NT2/D1 (cell line): ENCODE data around the gene BAZ2B.

ENCODE experiments used
- DNase-seq: peaks from one replicate; pipeline ENCODE4 v3.0.0-alpha.2; 2011; ENCODE audit warnings: low read depth, low spot score
- H3K27me3 ChIP-seq: 2 replicates; pipeline ENCODE4 v1.6.0; 2011; ENCODE audit warnings: mild to moderate bottlenecking; ENCODE audit not compliant: insufficient read length, insufficient read depth
- H3K36me3 ChIP-seq: 2 replicates; pipeline ENCODE4 v1.6.1; 2011; ENCODE audit warnings: mild to moderate bottlenecking, low read length, mixed read lengths; ENCODE audit not compliant: insufficient read depth, insufficient read length
- H3K4me1 ChIP-seq: 2 replicates; pipeline ENCODE4 v1.5.1; 2011; ENCODE audit not compliant: insufficient read depth, insufficient read length
- H3K4me3 ChIP-seq: 2 replicates; pipeline ENCODE4 v1.5.1; 2011; ENCODE audit warnings: low read depth; ENCODE audit not compliant: insufficient read length
- H3K9ac ChIP-seq: 2 replicates; pipeline ENCODE4 v1.6.0; 2011; ENCODE audit warnings: low read depth; ENCODE audit not compliant: insufficient read length
- H3K9me3 ChIP-seq: 2 replicates; pipeline ENCODE4 v1.5.1; 2011; ENCODE audit warnings: mild to moderate bottlenecking, low read length; ENCODE audit not compliant: insufficient read depth
- SUZ12 ChIP-seq: IDR thresholded peaks from 2 replicates; pipeline ENCODE4 v1.6.1; 2011; ENCODE audit not compliant: insufficient read length, insufficient read depth; ENCODE audit errors: extremely low read depth
- YY1 ChIP-seq: IDR thresholded peaks from 2 replicates; pipeline ENCODE4 v1.6.1; 2011; ENCODE audit not compliant: insufficient read length, insufficient read depth
- ZNF274 ChIP-seq: IDR thresholded peaks from 2 replicates; pipeline ENCODE4 v1.6.1; 2011; ENCODE audit warnings: mild to moderate bottlenecking, low read depth, low read length

Gene BAZ2B

DNA sequence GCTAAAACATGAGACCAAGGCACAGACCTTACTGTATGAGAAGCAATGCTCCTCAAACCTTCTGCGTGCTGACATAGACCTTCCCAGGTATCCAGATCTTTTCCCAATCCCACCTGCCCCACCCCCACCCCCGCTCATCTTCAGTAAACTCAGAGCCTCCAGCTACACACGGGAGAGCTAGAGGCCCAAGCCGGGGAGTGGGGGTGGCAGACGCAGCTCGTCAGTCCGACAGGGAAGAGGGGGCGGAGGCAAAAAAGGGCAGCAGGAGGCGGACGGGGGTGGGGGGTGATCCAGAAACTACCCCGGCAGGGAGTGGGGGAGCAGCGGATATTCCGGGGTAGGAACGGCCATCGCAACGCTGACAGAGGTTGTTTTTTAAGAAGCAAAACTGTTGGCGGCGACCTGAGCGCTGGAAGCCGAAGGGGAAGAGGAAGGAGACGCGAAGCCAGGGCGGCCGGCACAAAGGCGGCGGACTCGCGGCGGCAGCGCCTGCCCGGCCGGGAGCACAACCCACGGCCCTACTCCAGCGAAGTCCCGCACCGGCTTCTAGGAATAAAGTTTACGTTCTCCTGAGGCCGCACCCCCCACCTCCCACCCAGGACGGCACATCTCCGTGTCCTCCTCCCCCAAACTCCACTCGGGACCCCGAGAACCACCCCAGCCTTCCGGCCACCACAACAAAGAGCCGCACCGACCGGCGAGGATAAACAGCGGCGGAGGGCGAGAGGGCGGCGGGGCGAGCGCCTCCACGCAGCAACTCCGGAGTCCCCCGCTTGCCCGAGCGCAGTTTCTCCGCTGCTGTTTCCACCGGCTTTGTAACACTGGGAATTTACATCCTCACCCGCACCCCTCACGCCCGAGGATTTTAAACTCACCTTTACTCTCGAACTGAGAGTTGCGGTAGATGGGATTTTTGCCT, 722 bp downstream of the BAZ2B start:
- TF ChIP-seq SUZ12, result no peak
- no peak for TF ChIP-seq ZNF274
- TF ChIP-seq YY1, result no peak
- peak overlapping the region; percentile 98 for H3K9ac ChIP-seq

DNA sequence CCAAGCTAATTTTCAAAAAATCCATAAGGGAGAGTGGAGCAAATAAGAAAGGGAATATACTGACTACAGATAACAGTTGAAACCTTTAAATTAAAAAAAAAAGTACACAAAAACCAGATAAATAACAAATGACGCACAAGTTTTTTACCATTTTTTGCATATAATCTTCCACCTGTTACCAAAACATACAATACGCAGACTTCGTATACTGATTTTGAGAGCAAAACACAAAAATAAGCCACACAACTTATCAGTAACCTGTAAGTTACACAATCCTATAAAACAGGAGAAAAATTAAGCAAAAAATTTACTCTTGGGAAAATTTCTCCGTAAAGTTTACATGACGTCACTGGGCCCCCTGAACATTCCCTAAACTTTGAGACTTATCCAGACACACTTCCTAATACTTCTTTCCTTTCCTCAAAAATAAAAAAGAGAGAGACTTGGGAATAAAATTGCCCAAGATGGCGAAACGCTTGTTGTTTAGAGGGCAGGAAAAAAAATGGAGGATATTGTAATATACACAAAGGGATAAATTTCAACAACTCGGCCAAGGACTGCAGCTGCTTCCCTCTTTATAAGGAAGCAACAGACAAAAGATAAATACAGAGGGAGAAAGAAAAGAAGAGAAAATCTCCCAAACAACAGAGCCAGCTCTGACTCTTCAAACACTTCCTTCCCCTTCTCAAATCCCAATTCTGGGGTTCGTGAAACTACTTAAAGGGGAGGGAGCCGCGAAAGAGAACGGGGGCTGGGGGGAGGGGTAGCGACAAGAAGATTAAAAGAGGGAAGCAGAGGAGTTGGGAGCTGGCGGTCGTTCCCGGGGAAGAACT, 1.6 kb downstream of the BAZ2B start:
- H3K4me3 ChIP-seq, result peak overlapping the region; percentile 89
- H3K9me3 ChIP-seq, result no peaks in the 10 kb centered on the region
- H3K27me3 ChIP-seq, result no peaks in the 10 kb centered on the region
- DNase-seq, result no peak
- H3K4me1 ChIP-seq, result no peaks in the 10 kb centered on the region
- TF ChIP-seq SUZ12 (no peak), YY1 (no peak), ZNF274 (no peak)
- no peaks in the 10 kb centered on the region for H3K36me3 ChIP-seq
- peak overlapping the region; percentile 72 for H3K9ac ChIP-seq

More for the DNA sequence above, 722 bp downstream of the BAZ2B start:
- Histone ChIP-seq H3K4me1 (no peaks in the 10 kb centered on the region), H3K9me3 (no peaks in the 10 kb centered on the region), H3K27me3 (no peaks in the 10 kb centered on the region), H3K36me3 (no peaks in the 10 kb centered on the region), H3K4me3 (peak overlapping the region; percentile 89)
- peak; percentile 84 for DNase-seq

- Histone ChIP-seq H3K4me3 (peak overlapping the region; percentile 89), H3K4me1 (no peaks in the 10 kb centered on the region), H3K27me3 (no peaks in the 10 kb centered on the region), H3K9me3 (no peaks in the 10 kb centered on the region), H3K9ac (peak overlapping the region; percentile 11), H3K36me3 (no peaks in the 10 kb centered on the region)
- no peak for DNase-seq
- TF ChIP-seq ZNF274, result no peak
Observed at GRCh38 chr2:159613651-159614285, 2.6 kb downstream of the BAZ2B start.

GRCh38 chr2:159613091-159613490, 3.3 kb downstream of the BAZ2B start:
- Histone ChIP-seq H3K4me1 (no peaks in the 10 kb centered on the region), H3K27me3 (no peaks in the 10 kb centered on the region), H3K4me3 (no peak overlapping the region), H3K36me3 (no peaks in the 10 kb centered on the region), H3K9ac (no peak overlapping the region), H3K9me3 (no peaks in the 10 kb centered on the region)
- DNase-seq, result no peak
- TF ChIP-seq YY1 (no peak), SUZ12 (no peak), ZNF274 (no peak)

DNA sequence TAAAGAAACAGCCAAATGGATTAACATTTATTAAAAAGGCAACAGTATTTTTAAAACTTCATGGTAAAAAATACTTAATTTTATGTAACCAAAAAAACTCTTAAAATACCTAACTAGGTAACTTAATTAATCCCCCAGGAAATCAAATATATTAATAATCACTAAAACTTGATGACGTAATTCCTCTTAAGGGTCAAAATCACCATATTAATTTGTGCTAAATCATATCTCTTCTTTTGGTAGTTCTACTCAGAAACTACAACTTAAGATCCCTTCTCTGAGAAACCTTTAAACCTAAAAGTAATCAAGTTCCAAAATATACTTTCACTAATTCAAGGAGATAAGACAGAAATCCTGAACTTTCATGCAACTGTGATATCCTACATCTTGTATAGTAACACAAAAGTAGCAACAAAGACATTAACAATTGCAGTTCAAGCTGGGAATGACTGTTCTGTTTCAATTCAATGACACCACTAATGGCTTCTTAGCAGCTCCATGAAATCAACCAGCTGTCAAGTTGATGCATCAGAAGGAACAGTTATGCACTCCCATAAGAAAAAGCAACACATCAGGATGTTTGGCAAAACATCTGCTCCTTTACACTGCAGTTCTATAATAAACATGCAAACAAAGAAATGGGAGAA, 4.0 kb downstream of the BAZ2B start:
- no peaks in the 10 kb centered on the region for H3K36me3 ChIP-seq
- DNase-seq, result no peak
- TF ChIP-seq YY1 (no peak), SUZ12 (no peak), ZNF274 (no peak)
- no peaks in the 10 kb centered on the region for H3K9me3 ChIP-seq
- no peaks in the 10 kb centered on the region for H3K27me3 ChIP-seq
- H3K9ac ChIP-seq, result no peak overlapping the region
- H3K4me1 ChIP-seq, result no peaks in the 10 kb centered on the region
- no peak overlapping the region for H3K4me3 ChIP-seq

DNA sequence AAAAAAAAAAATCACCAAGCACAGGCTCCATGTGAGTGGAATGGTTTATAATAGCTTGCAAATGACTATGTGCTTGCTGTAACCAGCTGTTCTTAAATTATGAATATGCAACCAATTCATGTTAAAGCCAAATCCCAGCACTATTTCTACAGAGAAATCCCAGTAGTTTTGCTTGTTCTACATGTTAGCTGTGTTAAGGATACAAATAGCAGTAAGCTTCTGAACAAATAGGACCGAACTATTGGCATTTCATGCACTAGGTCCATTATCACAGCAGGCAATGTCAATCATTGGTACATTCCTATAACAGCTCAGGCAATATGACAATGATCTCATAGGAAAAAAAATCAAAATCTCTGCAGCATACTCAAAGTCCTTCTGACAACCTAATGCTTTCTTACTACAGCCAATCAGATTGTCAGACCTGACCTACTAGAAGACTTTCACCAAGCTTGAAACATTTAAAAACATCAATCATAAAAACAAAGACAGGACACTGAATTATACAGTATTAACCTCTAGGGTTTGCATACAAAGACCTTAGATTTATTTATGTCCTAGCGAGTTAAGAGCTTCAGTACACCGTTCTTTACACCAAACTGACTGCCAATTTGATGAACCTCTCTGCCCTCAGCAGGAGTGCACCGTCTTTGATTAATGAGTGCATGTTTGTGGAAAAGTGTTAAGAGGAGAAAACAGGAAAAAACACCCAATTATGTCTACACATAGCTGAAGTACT, 6.4 kb downstream of the BAZ2B start:
- Histone ChIP-seq H3K4me3 (no peak overlapping the region), H3K9ac (no peak overlapping the region), H3K36me3 (no peaks in the 10 kb centered on the region), H3K27me3 (no peaks in the 10 kb centered on the region), H3K4me1 (no peaks in the 10 kb centered on the region), H3K9me3 (no peaks in the 10 kb centered on the region)
- TF ChIP-seq ZNF274 (no peak), YY1 (no peak), SUZ12 (no peak)
- no peak for DNase-seq
